Progenitor cell of endocrine pancreas (in vitro differentiated cells): ENCODE measurements around the gene MORF4L1. TPM values are rescaled to one million over a fixed set of nuclear protein-coding genes. Genes with fewer than 3 reads are reported as not detected.

ENCODE experiments used
- DNase-seq: peaks from one replicate; pipeline ENCODE4 v3.0.0; 2021; ENCODE audit warnings: low spot score; ENCODE audit not compliant: unreplicated experiment
- H3K27ac Mint-ChIP-seq: 2 replicates; pipeline ENCODE4 v1.8.0; 2021; ENCODE audit warnings: mild to moderate bottlenecking, moderate library complexity, mixed read lengths
- H3K27me3 Mint-ChIP-seq: 2 replicates; pipeline ENCODE4 v1.8.0; 2021; ENCODE audit warnings: mixed read lengths
- H3K36me3 Mint-ChIP-seq: 2 replicates; pipeline ENCODE4 v1.8.0; 2022; ENCODE audit warnings: mixed read lengths; ENCODE audit not compliant: insufficient read depth
- H3K4me1 Mint-ChIP-seq: 2 replicates; pipeline ENCODE4 v1.8.0; 2021; ENCODE audit warnings: low read depth, mixed read lengths
- H3K4me3 Mint-ChIP-seq: 2 replicates; pipeline ENCODE4 v1.8.0; 2021; ENCODE audit warnings: low read depth, mild to moderate bottlenecking, moderate library complexity, mixed read lengths
- H3K9me3 Mint-ChIP-seq: 2 replicates; pipeline ENCODE4 v1.8.0; 2021; ENCODE audit warnings: low read depth, mixed read lengths
- CTCF ChIP-seq: fragments of 200-600 bp; sonication (generic); IDR thresholded peaks from one replicate; pipeline ENCODE4 v1.5.0; 2021; ENCODE audit warnings: antibody characterized with exemption, mild to moderate bottlenecking; ENCODE audit not compliant: unreplicated experiment
- total RNA-seq: library from RNA; stranded (reverse); gene quantifications from 2 replicates; pipeline ENCODE4 v1.2.1, GENCODE V29; 2021

MORF4L1 gene
- total RNA-seq, 1 donor from 2014 or later: 438 TPM

- Mint-ChIP-seq H3K4me3 (no peak overlapping the region), H3K9me3 (no peaks in the 10 kb centered on the region), H3K27me3 (no peaks in the 10 kb centered on the region), H3K36me3 (peaks cover 24% of the 10 kb centered on the region), H3K4me1 (peaks cover 1% of the 10 kb centered on the region), H3K27ac (peak overlapping the region; percentile 70)
- no peak for TF ChIP-seq CTCF
- no peak for DNase-seq
Measured at GRCh38 chr15:78904599-78905358, 32.1 kb downstream of the MORF4L1 start.

- Mint-ChIP-seq H3K4me3 (no peak overlapping the region), H3K4me1 (peaks cover 8% of the 10 kb centered on the region), H3K36me3 (peaks cover 31% of the 10 kb centered on the region), H3K27me3 (no peaks in the 10 kb centered on the region), H3K27ac (no peak overlapping the region), H3K9me3 (no peaks in the 10 kb centered on the region)
- no peak for TF ChIP-seq CTCF
- DNase-seq: no peak
Measured at GRCh38 chr15:78906316-78906620, 33.6 kb downstream of the MORF4L1 start.

GRCh38 chr15:78907577-78907976 is 34.9 kb downstream of the MORF4L1 start:
- Mint-ChIP-seq H3K9me3 (no peaks in the 10 kb centered on the region), H3K4me3 (no peak overlapping the region), H3K4me1 (peaks cover 12% of the 10 kb centered on the region), H3K36me3 (peaks cover 32% of the 10 kb centered on the region), H3K27ac (no peak overlapping the region), H3K27me3 (no peaks in the 10 kb centered on the region)
- TF ChIP-seq CTCF: peak; percentile 46
- no peak for DNase-seq

- no peak for DNase-seq
- peaks cover 21% of the 10 kb centered on the region for H3K4me1 Mint-ChIP-seq
- peaks cover 33% of the 10 kb centered on the region for H3K36me3 Mint-ChIP-seq
- no peak overlapping the region for H3K4me3 Mint-ChIP-seq
- no peak for TF ChIP-seq CTCF
- H3K27ac Mint-ChIP-seq: peak overlapping the region; percentile 80
- H3K9me3 Mint-ChIP-seq: no peaks in the 10 kb centered on the region
- H3K27me3 Mint-ChIP-seq: no peaks in the 10 kb centered on the region
Measured at GRCh38 chr15:78909160-78909695, 36.5 kb downstream of the MORF4L1 start.

GRCh38 chr15:78909791-78910228 is 37.1 kb downstream of the MORF4L1 start:
- H3K36me3 Mint-ChIP-seq: peaks cover 30% of the 10 kb centered on the region
- H3K4me3 Mint-ChIP-seq: no peak overlapping the region

More at GRCh38 chr15:78909791-78910228, 37.1 kb downstream of the MORF4L1 start:
- Mint-ChIP-seq H3K27me3 (no peaks in the 10 kb centered on the region), H3K9me3 (no peaks in the 10 kb centered on the region), H3K27ac (no peak overlapping the region), H3K4me1 (peaks cover 21% of the 10 kb centered on the region)
- peak; percentile 81 for TF ChIP-seq CTCF
- peak; percentile 30 for DNase-seq
